22Rv1 (cell line): ENCODE results near the gene UBALD1.

Experiments used
- ZFX ChIP-seq: fragments of 450-650 bp; IDR thresholded peaks from 2 replicates; pipeline ENCODE4 v1.6.1; 2017; ENCODE audit warnings: antibody characterized with exemption, borderline replicate concordance
- TF ChIP-seq, protein P1 (sequence below): fragments of 450-650 bp; IDR thresholded peaks from 2 replicates; pipeline ENCODE4 v1.5.1; 2017; ENCODE audit warnings: mild to moderate bottlenecking

DNA sequence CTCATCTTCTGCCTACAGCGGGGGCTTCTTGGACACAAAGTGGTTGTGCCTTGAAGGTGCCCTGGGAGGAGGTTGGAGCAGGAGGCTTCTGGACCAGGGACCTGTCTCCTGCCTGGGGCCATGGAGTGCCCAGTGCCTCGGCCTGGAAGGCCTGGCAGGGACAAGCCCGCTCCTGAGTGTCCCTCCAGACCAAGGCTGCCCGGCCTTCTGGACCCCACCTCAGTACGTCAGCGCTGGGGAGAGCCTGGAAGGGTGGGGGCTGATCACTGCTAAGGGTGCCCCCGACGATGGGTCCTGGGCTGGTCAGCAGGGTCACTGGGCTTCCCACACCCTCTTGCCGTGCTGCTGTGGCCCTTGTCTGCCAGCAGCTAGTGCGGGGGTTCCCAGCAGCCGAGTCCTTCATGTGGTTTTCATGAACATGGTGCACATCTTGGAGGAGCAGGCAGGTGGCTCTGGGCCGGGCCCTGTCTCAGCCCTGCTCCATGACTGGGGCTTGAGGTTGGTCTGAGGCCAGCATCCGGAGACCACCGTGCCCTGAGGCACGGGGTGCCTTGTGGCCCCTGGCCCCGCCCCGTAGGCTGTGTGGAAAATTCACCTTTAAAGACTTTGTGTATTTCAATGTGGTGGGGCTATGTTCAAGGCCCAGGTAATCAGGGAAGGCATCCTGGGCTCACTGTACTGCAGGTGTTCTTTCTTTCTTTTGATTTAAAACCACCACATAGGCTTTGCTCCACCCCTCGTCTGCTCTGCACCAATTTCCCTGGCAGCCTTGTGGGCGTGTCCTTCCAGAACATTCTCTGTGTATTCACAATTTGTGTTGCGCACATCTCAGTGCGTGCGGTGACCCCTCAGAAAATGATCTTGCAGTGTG, 32.3 kb upstream of the UBALD1 start:
- TF ChIP-seq, protein P1, sequence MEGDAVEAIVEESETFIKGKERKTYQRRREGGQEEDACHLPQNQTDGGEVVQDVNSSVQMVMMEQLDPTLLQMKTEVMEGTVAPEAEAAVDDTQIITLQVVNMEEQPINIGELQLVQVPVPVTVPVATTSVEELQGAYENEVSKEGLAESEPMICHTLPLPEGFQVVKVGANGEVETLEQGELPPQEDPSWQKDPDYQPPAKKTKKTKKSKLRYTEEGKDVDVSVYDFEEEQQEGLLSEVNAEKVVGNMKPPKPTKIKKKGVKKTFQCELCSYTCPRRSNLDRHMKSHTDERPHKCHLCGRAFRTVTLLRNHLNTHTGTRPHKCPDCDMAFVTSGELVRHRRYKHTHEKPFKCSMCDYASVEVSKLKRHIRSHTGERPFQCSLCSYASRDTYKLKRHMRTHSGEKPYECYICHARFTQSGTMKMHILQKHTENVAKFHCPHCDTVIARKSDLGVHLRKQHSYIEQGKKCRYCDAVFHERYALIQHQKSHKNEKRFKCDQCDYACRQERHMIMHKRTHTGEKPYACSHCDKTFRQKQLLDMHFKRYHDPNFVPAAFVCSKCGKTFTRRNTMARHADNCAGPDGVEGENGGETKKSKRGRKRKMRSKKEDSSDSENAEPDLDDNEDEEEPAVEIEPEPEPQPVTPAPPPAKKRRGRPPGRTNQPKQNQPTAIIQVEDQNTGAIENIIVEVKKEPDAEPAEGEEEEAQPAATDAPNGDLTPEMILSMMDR = no peak
- TF ChIP-seq ZFX = no peak
